SK-N-SH (cell line): ENCODE data around the gene RCE1. TPM values are rescaled to one million over a fixed set of nuclear protein-coding genes. Genes with fewer than 3 reads are reported as not detected.

ENCODE experiments used
- CTCF ChIA-PET: fragments of 300-600, 350-600 bp; formaldehyde crosslinking; extraction: SDS; loops from one replicate; lab custom pipeline; 2021; lab: Yijun Ruan, JAX
- POLR2A ChIA-PET: fragments of 350-600 bp; sonication (Branson Sonifier 250); formaldehyde crosslinking; extraction: SDS; loops from one replicate; lab custom pipeline; 2020; ENCODE audit warnings: antibody characterized with exemption, inconsistent platforms; lab: Yijun Ruan, JAX
- DNase-seq: peaks from one replicate; pipeline ENCODE4 v3.0.0; 2012
- H2AFZ ChIP-seq: fragments of 200-600 bp; sonication (generic); 2 replicates; pipeline ENCODE4 v1.8.1; 2016; ENCODE audit warnings: antibody characterized with exemption, mild to moderate bottlenecking, low read depth
- H3F3A ChIP-seq: fragments of 200-600 bp; sonication (generic); replicated peaks from 2 replicates; pipeline ENCODE3; 2016; ENCODE audit warnings: antibody characterized with exemption, mild to moderate bottlenecking; ENCODE audit not compliant: insufficient read depth
- H3K27ac ChIP-seq, 2 experiments: fragments of 200-500 bp in 1 of 2; fragments of 200-600 bp in 1 of 2; sonication (Bioruptor generic) in 1 of 2; sonication (generic), shearing (Covaris generic) in 1 of 2; 2 replicates each; pipeline versions ENCODE4 v1.5.1 to v1.6.1; 2014 to 2016; ENCODE audit warnings: low read depth in 2 of 2, inconsistent platforms in 1 of 2, low read length in 1 of 2, mild to moderate bottlenecking in 1 of 2, mixed read lengths in 1 of 2
- H3K27me3 ChIP-seq: fragments of 200-600 bp; sonication (generic), shearing (Covaris generic); 2 replicates; pipeline ENCODE4 v1.6.1; 2016; ENCODE audit warnings: mixed run types; ENCODE audit not compliant: insufficient read depth
- H3K36me3 ChIP-seq, 2 experiments: fragments of 200-500 bp in 1 of 2; fragments of 200-600 bp in 1 of 2; sonication (Bioruptor generic) in 1 of 2; sonication (generic) in 1 of 2; replicated peaks in 1 of 2; 2 replicates each; pipeline versions ENCODE3 to v1.5.1; 2014 to 2016; ENCODE audit warnings: low read length in 1 of 2, mild to moderate bottlenecking in 1 of 2; ENCODE audit not compliant: insufficient read depth in 2 of 2, control insufficient read depth in 1 of 2
- H3K4me1 ChIP-seq, 2 experiments: fragments of 200-500 bp in 1 of 2; fragments of 200-600 bp in 1 of 2; sonication (Bioruptor generic) in 1 of 2; sonication (generic), shearing (Covaris generic) in 1 of 2; 2 replicates each; pipeline versions ENCODE4 v1.5.1 to v1.6.1; 2014 to 2016; ENCODE audit warnings: low read depth in 1 of 2, low read length in 1 of 2, mixed run types in 1 of 2; ENCODE audit not compliant: insufficient read depth in 2 of 2, control insufficient read depth in 1 of 2
- H3K4me2 ChIP-seq: fragments of 200-600 bp; sonication (generic), shearing (Covaris generic); 2 replicates; pipeline ENCODE4 v1.6.1; 2017; ENCODE audit warnings: mixed run types
- H3K4me3 ChIP-seq, 2 experiments: fragments of 200-500 bp in 1 of 2; fragments of 200-600 bp in 1 of 2; sonication (Bioruptor generic) in 1 of 2; sonication (generic), shearing (Covaris generic) in 1 of 2; 2 replicates each; pipeline versions ENCODE4 v1.5.1 to v1.8.1; 2014 to 2016; ENCODE audit warnings: low read depth in 2 of 2, inconsistent platforms in 1 of 2, low read length in 1 of 2, mild to moderate bottlenecking in 1 of 2, mixed read lengths in 1 of 2, moderate library complexity in 1 of 2
- H3K79me2 ChIP-seq: fragments of 200-600 bp; sonication (generic); 2 replicates; pipeline ENCODE4 v1.8.1; 2017; ENCODE audit warnings: mild to moderate bottlenecking; ENCODE audit not compliant: insufficient read depth
- H3K9ac ChIP-seq: fragments of 200-600 bp; sonication (generic); 2 replicates; pipeline ENCODE4 v1.6.1; 2017; ENCODE audit warnings: mixed run types
- H3K9me2 ChIP-seq: fragments of 200-600 bp; sonication (generic); 2 replicates; pipeline ENCODE4 v1.6.1; 2017; ENCODE audit warnings: mixed run types
- H3K9me3 ChIP-seq: fragments of 200-600 bp; sonication (generic); 2 replicates; pipeline ENCODE4 v1.6.1; 2017; ENCODE audit warnings: mixed run types, mild to moderate bottlenecking, moderate library complexity
- H4K20me1 ChIP-seq: fragments of 200-600 bp; sonication (generic); 2 replicates; pipeline ENCODE4 v1.6.1; 2017; ENCODE audit warnings: mild to moderate bottlenecking, mixed run types; ENCODE audit not compliant: insufficient read depth
- CHD2 ChIP-seq: fragments of 150-350 bp; IDR thresholded peaks from 2 replicates; pipeline ENCODE4 v1.6.1; 2018; ENCODE audit warnings: low read length; ENCODE audit not compliant: partially characterized antibody
- EP300 ChIP-seq, 2 experiments: IDR thresholded peaks; 2 replicates each; pipeline versions ENCODE4 v1.4.0 to v1.6.1; 2012; ENCODE audit warnings: borderline replicate concordance in 1 of 2, low read depth in 1 of 2, low read length in 1 of 2
- FOXM1 ChIP-seq: IDR thresholded peaks from 2 replicates; pipeline ENCODE4 v1.4.0; 2012; ENCODE audit warnings: low read depth, mild to moderate bottlenecking
- JUND ChIP-seq: IDR thresholded peaks from 2 replicates; pipeline ENCODE4 v1.4.0; 2012
- RAD21 ChIP-seq: IDR thresholded peaks from 2 replicates; pipeline ENCODE4 v1.6.1; 2012; ENCODE audit warnings: mild to moderate bottlenecking, low read length
- SIN3A ChIP-seq: IDR thresholded peaks from 2 replicates; pipeline ENCODE4 v1.6.1; 2012; ENCODE audit warnings: low read depth, mild to moderate bottlenecking, low read length, moderate library complexity, borderline replicate concordance
- TAF1 ChIP-seq: IDR thresholded peaks from 2 replicates; pipeline ENCODE4 v1.6.1; 2012; ENCODE audit warnings: low read depth, mild to moderate bottlenecking, low read length, moderate library complexity, borderline replicate concordance
- TCF12 ChIP-seq: IDR thresholded peaks from 2 replicates; pipeline ENCODE4 v1.4.0; 2012
- YY1 ChIP-seq: IDR thresholded peaks from 2 replicates; pipeline ENCODE4 v1.4.0; 2012; ENCODE audit warnings: low read depth, mild to moderate bottlenecking
- WGBS: methylation state at CpG from one replicate; pipeline ENCODE4 v1.1.6; 2017; ENCODE audit warnings: low lambda C conversion rate; 5-methylcytosine and 5-hydroxymethylcytosine counted together
- polyA plus RNA-seq, 3 experiments: library from polyadenylated mRNA; depleted of rRNA; stranded (reverse); fragments of >200 nt; gene quantifications; 2 replicates each; pipeline ENCODE4 v1.2.3, GENCODE V29; 2012
- TF ChIP-seq, protein P1 (sequence below): IDR thresholded peaks from 2 replicates; pipeline ENCODE4; 2012
- TF ChIP-seq, protein P2 (sequence below): fragments of 150-350 bp; IDR thresholded peaks from 2 replicates; pipeline ENCODE4 v1.6.1; 2017; ENCODE audit warnings: antibody characterized with exemption, low read length, low read depth, borderline replicate concordance
- TF ChIP-seq, protein P3 (sequence below): fragments of 200-600 bp; sonication (generic); IDR thresholded peaks from 2 replicates; pipeline ENCODE4 v1.6.1; 2017; ENCODE audit warnings: antibody characterized with exemption, mild to moderate bottlenecking, moderate library complexity
- TF ChIP-seq, protein P4 (sequence below): fragments of 150-350 bp; IDR thresholded peaks from 2 replicates; pipeline ENCODE4 v1.6.1; 2016; ENCODE audit warnings: mild to moderate bottlenecking, low read depth, low read length
- TF ChIP-seq, protein P5 (sequence below): IDR thresholded peaks from 2 replicates; pipeline ENCODE4 v1.6.1; 2012; ENCODE audit warnings: mild to moderate bottlenecking, low read depth, low read length, moderate library complexity

The RCE1 gene
- polyA plus RNA-seq, 1 of the 3 experiments (the other 2 are of a cell fraction) = 25.0 TPM

DNA sequence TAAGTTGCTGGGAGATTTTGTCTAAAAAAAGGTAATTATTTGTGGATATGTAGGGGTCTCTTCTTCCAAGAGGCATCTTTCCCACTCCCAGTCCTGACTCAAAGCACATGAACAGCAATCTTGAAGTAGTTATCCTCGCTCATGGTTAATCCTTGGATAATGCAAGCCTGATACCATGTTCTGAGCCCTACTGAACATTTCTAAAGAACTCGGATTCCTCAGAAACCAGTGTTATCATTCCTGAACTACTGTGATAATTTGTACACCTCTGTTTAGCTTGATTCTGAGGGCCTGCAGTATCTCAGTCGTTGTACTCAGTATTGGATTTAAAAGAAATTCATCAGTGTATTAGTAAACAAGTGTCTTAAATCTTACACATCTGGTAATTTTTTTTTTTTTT lies 22.3 kb upstream of the RCE1 start:
- Histone ChIP-seq H3K9ac (no peak overlapping the region), H3K27ac (no peak overlapping the region), H3K4me1 (peaks cover 0 to 1% of the 10 kb centered on the region in 2 experiments; a peak in 1 of 4 replicates), H3K79me2 (no peaks in the 10 kb centered on the region), H3K4me3 (no peak overlapping the region), H3F3A (no peaks in the 10 kb centered on the region), H3K9me2 (no peaks in the 10 kb centered on the region), H4K20me1 (no peaks in the 10 kb centered on the region), H3K4me2 (no peak overlapping the region), H3K27me3 (no peaks in the 10 kb centered on the region), H3K9me3 (no peaks in the 10 kb centered on the region), H3K36me3 (peaks cover 4% of the 10 kb centered on the region in 2 experiments), H2AFZ (no peak overlapping the region)
- CTCF ChIA-PET = interaction anchor here (1.1 to 1.8 kb wide), 3 partner anchors 13 to 127 kb away, joined by 3 to 5 read pairs (median 4); no protein-coding TSS in a partner anchor
- TF ChIP-seq SIN3A = no peak
- TF ChIP-seq, protein P1, sequence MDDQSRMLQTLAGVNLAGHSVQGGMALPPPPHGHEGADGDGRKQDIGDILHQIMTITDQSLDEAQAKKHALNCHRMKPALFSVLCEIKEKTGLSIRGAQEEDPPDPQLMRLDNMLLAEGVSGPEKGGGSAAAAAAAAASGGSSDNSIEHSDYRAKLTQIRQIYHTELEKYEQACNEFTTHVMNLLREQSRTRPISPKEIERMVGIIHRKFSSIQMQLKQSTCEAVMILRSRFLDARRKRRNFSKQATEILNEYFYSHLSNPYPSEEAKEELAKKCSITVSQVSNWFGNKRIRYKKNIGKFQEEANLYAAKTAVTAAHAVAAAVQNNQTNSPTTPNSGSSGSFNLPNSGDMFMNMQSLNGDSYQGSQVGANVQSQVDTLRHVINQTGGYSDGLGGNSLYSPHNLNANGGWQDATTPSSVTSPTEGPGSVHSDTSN = no peak
- TF ChIP-seq EP300 (IDR thresholded peaks at IDR 0.05; ENCODE audit: borderline replicate concordance in 1 of 2, low read depth in 1 of 2, low read length in 1 of 2) = no peak
- no peak for TF ChIP-seq TAF1
- TF ChIP-seq JUND = no peak
- TF ChIP-seq, protein P2, sequence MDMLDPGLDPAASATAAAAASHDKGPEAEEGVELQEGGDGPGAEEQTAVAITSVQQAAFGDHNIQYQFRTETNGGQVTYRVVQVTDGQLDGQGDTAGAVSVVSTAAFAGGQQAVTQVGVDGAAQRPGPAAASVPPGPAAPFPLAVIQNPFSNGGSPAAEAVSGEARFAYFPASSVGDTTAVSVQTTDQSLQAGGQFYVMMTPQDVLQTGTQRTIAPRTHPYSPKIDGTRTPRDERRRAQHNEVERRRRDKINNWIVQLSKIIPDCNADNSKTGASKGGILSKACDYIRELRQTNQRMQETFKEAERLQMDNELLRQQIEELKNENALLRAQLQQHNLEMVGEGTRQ = no peak
- no peak for TF ChIP-seq TCF12
- TF ChIP-seq, protein P3, sequence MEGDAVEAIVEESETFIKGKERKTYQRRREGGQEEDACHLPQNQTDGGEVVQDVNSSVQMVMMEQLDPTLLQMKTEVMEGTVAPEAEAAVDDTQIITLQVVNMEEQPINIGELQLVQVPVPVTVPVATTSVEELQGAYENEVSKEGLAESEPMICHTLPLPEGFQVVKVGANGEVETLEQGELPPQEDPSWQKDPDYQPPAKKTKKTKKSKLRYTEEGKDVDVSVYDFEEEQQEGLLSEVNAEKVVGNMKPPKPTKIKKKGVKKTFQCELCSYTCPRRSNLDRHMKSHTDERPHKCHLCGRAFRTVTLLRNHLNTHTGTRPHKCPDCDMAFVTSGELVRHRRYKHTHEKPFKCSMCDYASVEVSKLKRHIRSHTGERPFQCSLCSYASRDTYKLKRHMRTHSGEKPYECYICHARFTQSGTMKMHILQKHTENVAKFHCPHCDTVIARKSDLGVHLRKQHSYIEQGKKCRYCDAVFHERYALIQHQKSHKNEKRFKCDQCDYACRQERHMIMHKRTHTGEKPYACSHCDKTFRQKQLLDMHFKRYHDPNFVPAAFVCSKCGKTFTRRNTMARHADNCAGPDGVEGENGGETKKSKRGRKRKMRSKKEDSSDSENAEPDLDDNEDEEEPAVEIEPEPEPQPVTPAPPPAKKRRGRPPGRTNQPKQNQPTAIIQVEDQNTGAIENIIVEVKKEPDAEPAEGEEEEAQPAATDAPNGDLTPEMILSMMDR = no peak
- no peak for TF ChIP-seq RAD21
- TF ChIP-seq CHD2 = no peak
- DNase-seq = no peak
- WGBS = 90% methylated on average over 3 of the region's 3 CpGs
- POLR2A ChIA-PET = interaction anchor here (0.7 kb wide), 1 partner anchor 252 kb away, joined by 4 read pairs; no protein-coding TSS in a partner anchor

DNA sequence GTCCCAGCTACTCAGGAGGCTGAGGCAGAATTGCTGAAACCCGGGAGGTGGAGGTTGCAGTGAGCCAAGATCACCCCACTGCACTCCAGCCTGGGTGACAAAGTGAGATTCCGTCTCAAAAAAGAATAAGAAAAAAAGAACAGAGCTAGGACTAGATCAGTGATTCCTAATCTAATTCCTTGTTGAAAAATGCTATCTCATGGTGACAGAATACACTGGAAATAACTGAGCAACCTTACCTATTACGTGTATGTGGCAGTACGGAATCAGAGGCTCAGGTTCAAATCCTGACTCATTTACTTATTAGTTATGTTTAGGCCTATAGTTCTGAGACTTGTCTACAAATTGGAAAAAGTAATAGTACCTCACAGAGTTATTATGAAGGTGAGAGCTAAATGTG lies 19.5 kb upstream of the RCE1 start:
- peaks cover 5% of the 10 kb centered on the region for H3F3A ChIP-seq
- no peaks in the 10 kb centered on the region for H3K9me2 ChIP-seq
- peaks cover 4 to 7% of the 10 kb centered on the region in 2 experiments for H3K36me3 ChIP-seq
- H3K4me1 ChIP-seq = no peaks in the 10 kb centered on the region
- TF ChIP-seq, protein P4, sequence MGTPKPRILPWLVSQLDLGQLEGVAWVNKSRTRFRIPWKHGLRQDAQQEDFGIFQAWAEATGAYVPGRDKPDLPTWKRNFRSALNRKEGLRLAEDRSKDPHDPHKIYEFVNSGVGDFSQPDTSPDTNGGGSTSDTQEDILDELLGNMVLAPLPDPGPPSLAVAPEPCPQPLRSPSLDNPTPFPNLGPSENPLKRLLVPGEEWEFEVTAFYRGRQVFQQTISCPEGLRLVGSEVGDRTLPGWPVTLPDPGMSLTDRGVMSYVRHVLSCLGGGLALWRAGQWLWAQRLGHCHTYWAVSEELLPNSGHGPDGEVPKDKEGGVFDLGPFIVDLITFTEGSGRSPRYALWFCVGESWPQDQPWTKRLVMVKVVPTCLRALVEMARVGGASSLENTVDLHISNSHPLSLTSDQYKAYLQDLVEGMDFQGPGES = no peak
- TF ChIP-seq, protein P5, sequence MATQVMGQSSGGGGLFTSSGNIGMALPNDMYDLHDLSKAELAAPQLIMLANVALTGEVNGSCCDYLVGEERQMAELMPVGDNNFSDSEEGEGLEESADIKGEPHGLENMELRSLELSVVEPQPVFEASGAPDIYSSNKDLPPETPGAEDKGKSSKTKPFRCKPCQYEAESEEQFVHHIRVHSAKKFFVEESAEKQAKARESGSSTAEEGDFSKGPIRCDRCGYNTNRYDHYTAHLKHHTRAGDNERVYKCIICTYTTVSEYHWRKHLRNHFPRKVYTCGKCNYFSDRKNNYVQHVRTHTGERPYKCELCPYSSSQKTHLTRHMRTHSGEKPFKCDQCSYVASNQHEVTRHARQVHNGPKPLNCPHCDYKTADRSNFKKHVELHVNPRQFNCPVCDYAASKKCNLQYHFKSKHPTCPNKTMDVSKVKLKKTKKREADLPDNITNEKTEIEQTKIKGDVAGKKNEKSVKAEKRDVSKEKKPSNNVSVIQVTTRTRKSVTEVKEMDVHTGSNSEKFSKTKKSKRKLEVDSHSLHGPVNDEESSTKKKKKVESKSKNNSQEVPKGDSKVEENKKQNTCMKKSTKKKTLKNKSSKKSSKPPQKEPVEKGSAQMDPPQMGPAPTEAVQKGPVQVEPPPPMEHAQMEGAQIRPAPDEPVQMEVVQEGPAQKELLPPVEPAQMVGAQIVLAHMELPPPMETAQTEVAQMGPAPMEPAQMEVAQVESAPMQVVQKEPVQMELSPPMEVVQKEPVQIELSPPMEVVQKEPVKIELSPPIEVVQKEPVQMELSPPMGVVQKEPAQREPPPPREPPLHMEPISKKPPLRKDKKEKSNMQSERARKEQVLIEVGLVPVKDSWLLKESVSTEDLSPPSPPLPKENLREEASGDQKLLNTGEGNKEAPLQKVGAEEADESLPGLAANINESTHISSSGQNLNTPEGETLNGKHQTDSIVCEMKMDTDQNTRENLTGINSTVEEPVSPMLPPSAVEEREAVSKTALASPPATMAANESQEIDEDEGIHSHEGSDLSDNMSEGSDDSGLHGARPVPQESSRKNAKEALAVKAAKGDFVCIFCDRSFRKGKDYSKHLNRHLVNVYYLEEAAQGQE = no peak
- TF ChIP-seq FOXM1 (no peak), SIN3A (no peak), YY1 (no peak)
- TF ChIP-seq, protein P3 = no peak
- TF ChIP-seq, all 33 proteins: peak for 0
- Histone ChIP-seq H3K79me2 (no peaks in the 10 kb centered on the region), H4K20me1 (no peaks in the 10 kb centered on the region), H3K4me2 (no peak overlapping the region), H3K4me3 (no peak overlapping the region), H3K27ac (no peak overlapping the region), H3K9me3 (no peaks in the 10 kb centered on the region), H2AFZ (no peak overlapping the region), H3K9ac (no peak overlapping the region), H3K27me3 (no peaks in the 10 kb centered on the region)
- ChIA-PET POLR2A (no interaction called here), CTCF (interaction anchor here (0.8 kb wide), 1 partner anchor 10 kb away, joined by 3 read pairs; no protein-coding TSS in a partner anchor)
- WGBS = 94% methylated on average over 4 of the region's 4 CpGs
- no peak for DNase-seq
